WERI-Rb-1 (cell line): ENCODE measurements around the gene INPP5F.
A peak's percentile ranks its signal among the peaks of the same experiment; 100 is the strongest.

Experiments used
- DNase-seq: peaks from one replicate; pipeline ENCODE4 v3.0.0-alpha.2; 2020
- H3K27ac ChIP-seq: fragments of 250-450 bp; sonication (Bioruptor Pico); 2 replicates; pipeline ENCODE4 v1.5.1; 2020; ENCODE audit warnings: mild to moderate bottlenecking, moderate library complexity
- H3K27me3 ChIP-seq: fragments of 250-450 bp; sonication (Bioruptor Pico); 2 replicates; pipeline ENCODE4 v1.5.1; 2021; ENCODE audit warnings: mild to moderate bottlenecking, low read depth, moderate library complexity; ENCODE audit not compliant: insufficient read depth, severe bottlenecking
- H3K36me3 ChIP-seq: fragments of 250-450 bp; sonication (Bioruptor Pico); 2 replicates; pipeline ENCODE4 v1.5.1; 2020; ENCODE audit warnings: mild to moderate bottlenecking, moderate library complexity
- H3K4me3 ChIP-seq: 2 replicates; pipeline ENCODE4 v1.5.1; 2011; ENCODE audit warnings: low read depth, mild to moderate bottlenecking, control low read depth, low read length
- H3K9me3 ChIP-seq: fragments of 250-450 bp; sonication (Bioruptor Pico); 2 replicates; pipeline ENCODE4 v1.5.1; 2021; ENCODE audit warnings: mild to moderate bottlenecking, moderate library complexity; ENCODE audit not compliant: severe bottlenecking
- CTCF ChIP-seq: IDR thresholded peaks from 2 replicates; pipeline ENCODE4 v1.5.1; 2011; ENCODE audit warnings: low read depth, mild to moderate bottlenecking, control low read depth, inconsistent platforms, low read length

The INPP5F gene

GRCh38 chr10:119725517-119725827 is 378 bp upstream of the INPP5F start:
- DNase-seq = no peak
- peak overlapping the region; percentile 63 for H3K4me3 ChIP-seq
- no peak for TF ChIP-seq CTCF
- peaks cover 6% of the 10 kb centered on the region for H3K36me3 ChIP-seq
- peak overlapping the region; percentile 94 for H3K27ac ChIP-seq
- peaks cover 5% of the 10 kb centered on the region for H3K9me3 ChIP-seq
- no peaks in the 10 kb centered on the region for H3K27me3 ChIP-seq

- Histone ChIP-seq H3K36me3 (peaks cover 10% of the 10 kb centered on the region), H3K27me3 (no peaks in the 10 kb centered on the region), H3K9me3 (no peaks in the 10 kb centered on the region), H3K4me3 (peak overlapping the region; percentile 74), H3K27ac (peak overlapping the region; percentile 70)
- DNase-seq = no peak
- TF ChIP-seq CTCF = no peak
Observed at GRCh38 chr10:119726676-119727261, 919 bp downstream of the INPP5F start.

- Histone ChIP-seq H3K27ac (no peak overlapping the region), H3K36me3 (peaks cover 13% of the 10 kb centered on the region), H3K9me3 (no peaks in the 10 kb centered on the region), H3K4me3 (no peak overlapping the region), H3K27me3 (no peaks in the 10 kb centered on the region)
- no peak for TF ChIP-seq CTCF
- DNase-seq = no peak
Observed at GRCh38 chr10:119728172-119728800, 2.4 kb downstream of the INPP5F start.

DNA sequence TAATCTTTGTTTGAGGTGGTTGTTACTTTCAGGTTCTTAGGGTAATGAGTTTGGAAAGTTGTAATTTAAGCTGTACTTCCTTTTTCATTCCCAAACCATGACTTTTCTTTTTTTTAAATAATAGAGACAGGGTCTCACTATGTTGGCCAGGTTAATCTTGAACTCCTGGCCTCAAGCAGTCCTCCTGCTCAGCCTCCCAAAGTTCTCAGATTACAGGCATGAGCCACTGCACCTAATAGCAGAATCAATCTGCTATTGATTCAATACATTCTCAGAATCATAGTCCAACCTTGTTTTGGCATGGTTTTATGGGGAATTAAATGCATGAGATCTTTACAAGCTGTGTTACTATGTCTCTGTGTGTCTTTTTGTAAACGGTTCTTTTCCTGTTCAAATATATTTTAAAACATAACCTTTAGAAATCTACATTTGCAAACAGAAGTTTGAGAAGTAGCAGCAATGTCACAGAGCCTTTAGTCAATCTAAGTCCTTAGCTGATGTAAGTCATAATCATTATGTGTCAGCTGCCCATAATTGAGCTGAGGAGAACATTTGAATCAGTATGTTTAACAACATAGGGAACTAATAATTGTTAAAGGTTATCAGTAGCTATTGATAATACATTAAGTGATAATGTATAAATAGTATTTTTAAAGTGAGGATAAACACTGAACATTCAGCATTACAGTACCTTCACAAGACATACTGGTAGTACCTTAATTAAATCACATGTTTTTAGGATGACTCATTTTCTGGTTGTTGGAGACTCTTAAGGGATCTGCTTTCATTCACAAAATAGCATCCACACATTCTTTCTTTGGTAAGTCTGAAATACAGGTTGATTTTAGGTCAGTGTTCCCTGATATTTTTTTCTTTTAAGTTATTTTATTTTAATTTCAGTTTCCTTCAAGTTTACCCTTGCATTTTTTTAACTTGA is 8.8 kb downstream of the INPP5F start:
- no peak for DNase-seq
- Histone ChIP-seq H3K4me3 (no peak overlapping the region), H3K36me3 (peaks cover 13% of the 10 kb centered on the region), H3K9me3 (no peaks in the 10 kb centered on the region), H3K27ac (no peak overlapping the region), H3K27me3 (no peaks in the 10 kb centered on the region)
- TF ChIP-seq CTCF = no peak

- no peak for TF ChIP-seq CTCF
- no peak for DNase-seq
- Histone ChIP-seq H3K36me3 (peaks cover 7% of the 10 kb centered on the region), H3K27ac (no peak overlapping the region), H3K9me3 (no peaks in the 10 kb centered on the region), H3K4me3 (no peak overlapping the region), H3K27me3 (no peaks in the 10 kb centered on the region)
Observed at GRCh38 chr10:119735451-119735850, 9.6 kb downstream of the INPP5F start.
